AG04450 (cell line): Measurements from ENCODE around the gene CZIB. TPM values are rescaled to one million over a fixed set of nuclear protein-coding genes. Genes with fewer than 3 reads are reported as not detected.

Source experiments
- CTCF ChIA-PET: fragments of 300-600, 350-600 bp; formaldehyde crosslinking; extraction: SDS; loops from one replicate; lab custom pipeline; 2022; ENCODE audit warnings: antibody characterized with exemption, inconsistent platforms; lab: Charles Lee
- POLR2A ChIA-PET: fragments of 350-600 bp; formaldehyde crosslinking; extraction: SDS; loops from one replicate; lab custom pipeline; 2021; ENCODE audit warnings: antibody characterized with exemption, inconsistent platforms; lab: Yijun Ruan, JAX
- DNase-seq: peaks from one replicate; pipeline ENCODE4 v3.0.0-alpha.2; 2011; ENCODE audit warnings: low read depth, low spot score
- H3K27ac ChIP-seq: one replicate; pipeline ENCODE4 v1.5.1; 2012; ENCODE audit warnings: low read depth, low read length, control low read depth
- H3K27me3 ChIP-seq: one replicate; pipeline ENCODE4 v1.6.0; 2012; ENCODE audit warnings: low read length; ENCODE audit not compliant: control insufficient read depth, insufficient read depth
- H3K4me3 ChIP-seq: 2 replicates; pipeline ENCODE4 v1.5.1; 2011; ENCODE audit warnings: mild to moderate bottlenecking, low read depth, low read length, control low read depth
- H3K9me3 ChIP-seq: 2 replicates; pipeline ENCODE4 v1.5.1; 2012; ENCODE audit warnings: low read length; ENCODE audit not compliant: control insufficient read depth, insufficient read depth
- CTCF ChIP-seq: IDR thresholded peaks from 2 replicates; pipeline ENCODE4 v1.5.1; 2011; ENCODE audit warnings: low read depth, low read length, control low read depth, inconsistent platforms
- polyA plus RNA-seq: library from polyadenylated mRNA; depleted of rRNA; stranded (reverse); fragments of >200 nt; gene quantifications from 2 replicates; pipeline ENCODE4 v1.2.3, GENCODE V29; 2011

The CZIB gene
- polyA plus RNA-seq, 1 experiment = 89.6 TPM

DNA sequence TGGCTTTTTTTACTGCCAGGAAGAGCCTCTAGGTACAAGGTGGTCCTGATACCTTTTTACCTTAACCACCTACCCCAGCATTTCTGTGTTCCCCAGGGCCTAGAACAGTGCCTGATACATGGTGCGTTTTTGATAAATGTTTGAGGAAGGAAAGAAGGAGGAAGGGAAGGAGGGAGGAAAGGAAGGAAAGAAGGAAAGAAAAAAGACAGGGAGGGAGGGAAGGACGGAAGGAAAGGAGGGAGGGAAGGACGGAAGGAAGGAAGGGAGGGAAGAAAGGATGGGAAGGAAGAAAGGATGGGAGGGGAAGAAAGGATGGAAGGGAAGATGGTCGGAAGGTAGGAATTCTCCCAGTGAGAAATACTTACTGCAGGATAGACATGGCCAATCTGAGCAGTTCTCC, 29.9 kb upstream of the CZIB start:
- no peaks in the 10 kb centered on the region for H3K27me3 ChIP-seq
- no peak for TF ChIP-seq CTCF
- no peak for DNase-seq
- POLR2A ChIA-PET = no interaction called here
- H3K9me3 ChIP-seq = no peaks in the 10 kb centered on the region
- H3K27ac ChIP-seq = no peak overlapping the region
- no peak overlapping the region for H3K4me3 ChIP-seq
- CTCF ChIA-PET = interaction anchor here (1.3 kb wide), 1 partner anchor 12 kb away, joined by 3 read pairs; no protein-coding TSS in a partner anchor

DNA sequence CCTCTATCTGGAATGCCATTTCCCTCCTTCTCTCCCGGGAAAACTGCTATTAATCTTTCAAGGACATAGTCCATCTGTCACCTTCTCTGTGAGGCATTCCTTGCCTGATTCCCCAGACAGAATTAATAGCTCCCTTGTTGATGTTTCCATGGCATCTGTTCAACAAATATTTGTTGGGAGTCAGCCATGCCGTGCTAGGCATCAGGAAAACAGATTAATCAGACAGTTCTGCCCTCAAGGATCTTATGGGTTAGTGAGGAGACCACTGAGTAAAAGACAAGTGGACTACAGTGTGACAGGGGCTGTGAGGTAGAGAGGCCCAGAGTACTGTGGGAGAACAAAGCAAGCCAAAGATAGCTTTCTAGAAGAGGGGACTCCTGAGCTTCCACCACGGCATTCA, 29.3 kb upstream of the CZIB start:
- Histone ChIP-seq H3K4me3 (no peak overlapping the region), H3K27me3 (no peaks in the 10 kb centered on the region), H3K27ac (no peak overlapping the region), H3K9me3 (no peaks in the 10 kb centered on the region)
- ChIA-PET CTCF (interaction anchor here (1.3 kb wide), 1 partner anchor 13 kb away, joined by 3 read pairs; no protein-coding TSS in a partner anchor), POLR2A (no interaction called here)
- no peak for DNase-seq
- no peak for TF ChIP-seq CTCF

GRCh38 chr1:53246261-53247134, 26.1 kb upstream of the CZIB start:
- DNase-seq = peak; percentile 91
- CTCF ChIA-PET = no interaction called here
- H3K4me3 ChIP-seq = no peak overlapping the region
- peak overlapping the region; percentile 75 for H3K27ac ChIP-seq
- no peaks in the 10 kb centered on the region for H3K9me3 ChIP-seq
- TF ChIP-seq CTCF = no peak
- no peaks in the 10 kb centered on the region for H3K27me3 ChIP-seq
- POLR2A ChIA-PET = no interaction called here

DNA sequence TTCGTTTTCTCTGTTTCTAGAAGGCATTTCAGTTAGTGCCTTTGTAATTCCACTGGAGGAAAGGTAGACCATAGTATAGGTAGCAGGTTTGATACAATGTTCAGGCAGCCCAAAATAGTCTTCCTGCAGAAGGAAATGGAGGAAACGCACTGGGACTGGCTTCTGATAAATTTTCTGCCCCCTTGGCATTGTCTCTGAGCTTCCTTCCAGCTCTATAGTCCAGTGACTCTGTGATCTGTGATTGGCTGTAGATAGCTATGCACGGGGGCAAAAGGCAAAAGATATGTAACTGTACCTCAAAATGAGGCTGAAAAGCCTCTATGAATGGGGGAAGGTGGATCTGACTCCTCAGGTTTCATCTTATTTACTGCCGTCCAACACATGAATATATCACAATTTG, 23.7 kb upstream of the CZIB start:
- H3K27me3 ChIP-seq = no peaks in the 10 kb centered on the region
- ChIA-PET POLR2A (no interaction called here), CTCF (no interaction called here)
- no peak for TF ChIP-seq CTCF
- H3K4me3 ChIP-seq = no peak overlapping the region
- H3K9me3 ChIP-seq = no peaks in the 10 kb centered on the region
- no peak for DNase-seq
- H3K27ac ChIP-seq = no peak overlapping the region

DNA sequence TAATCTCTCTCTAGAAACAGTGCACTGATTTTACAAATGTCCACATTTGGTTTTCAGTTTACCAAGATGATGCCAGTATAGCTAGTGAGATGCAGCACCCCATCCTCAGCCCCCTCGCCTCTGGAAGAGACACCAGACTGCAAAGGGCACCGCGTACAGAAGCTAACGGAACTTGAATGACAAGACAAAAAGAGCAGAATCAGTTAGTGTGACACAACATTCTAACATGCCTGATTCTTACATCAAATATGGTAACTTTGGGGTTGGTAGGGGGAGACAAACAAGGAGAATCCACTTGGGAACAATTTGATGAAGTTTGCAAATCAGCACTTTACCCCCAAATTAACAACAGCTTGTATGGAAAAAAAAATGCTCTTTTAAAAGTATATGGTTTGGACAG, 21.9 kb upstream of the CZIB start:
- H3K4me3 ChIP-seq = no peak overlapping the region
- CTCF ChIA-PET = no interaction called here

More for the DNA sequence above, 21.9 kb upstream of the CZIB start:
- H3K27ac ChIP-seq = no peak overlapping the region
- TF ChIP-seq CTCF = no peak
- H3K9me3 ChIP-seq = peaks cover 3% of the 10 kb centered on the region; the same call in 1 of the 2 replicates
- POLR2A ChIA-PET = no interaction called here
- DNase-seq = no peak
- H3K27me3 ChIP-seq = no peaks in the 10 kb centered on the region
